BE2C (cell line): ENCODE results near the gene STXBP5L.
"Not testable (repeated sequence)": the region's sequence is repeated elsewhere in the genome, so short reads cannot be mapped to it uniquely, and the experiment has no call there.

Experiments used
- DNase-seq: peaks from one replicate; pipeline ENCODE4 v3.0.0-alpha.2; 2020
- H3K27me3 ChIP-seq: fragments of 250-450 bp; sonication (Bioruptor Pico); 2 replicates; pipeline ENCODE4 v1.5.1; 2020; ENCODE audit warnings: mild to moderate bottlenecking
- H3K36me3 ChIP-seq: fragments of 250-450 bp; sonication (Bioruptor Pico); 2 replicates; pipeline ENCODE4 v1.5.1; 2020; ENCODE audit warnings: mild to moderate bottlenecking
- H3K4me1 ChIP-seq: fragments of 250-450 bp; sonication (Bioruptor Pico); 2 replicates; pipeline ENCODE4 v1.5.1; 2020
- H3K4me3 ChIP-seq: 2 replicates; pipeline ENCODE4 v1.5.1; 2011; ENCODE audit warnings: low read depth, low read length
- H3K9me3 ChIP-seq: fragments of 250-450 bp; sonication (Bioruptor Pico); 2 replicates; pipeline ENCODE4 v1.5.1; 2020
- TF ChIP-seq, protein P1 (sequence below): IDR thresholded peaks from 2 replicates; pipeline ENCODE4 v1.5.1; 2012; ENCODE audit warnings: mild to moderate bottlenecking, low read depth, low read length

The STXBP5L gene

DNA sequence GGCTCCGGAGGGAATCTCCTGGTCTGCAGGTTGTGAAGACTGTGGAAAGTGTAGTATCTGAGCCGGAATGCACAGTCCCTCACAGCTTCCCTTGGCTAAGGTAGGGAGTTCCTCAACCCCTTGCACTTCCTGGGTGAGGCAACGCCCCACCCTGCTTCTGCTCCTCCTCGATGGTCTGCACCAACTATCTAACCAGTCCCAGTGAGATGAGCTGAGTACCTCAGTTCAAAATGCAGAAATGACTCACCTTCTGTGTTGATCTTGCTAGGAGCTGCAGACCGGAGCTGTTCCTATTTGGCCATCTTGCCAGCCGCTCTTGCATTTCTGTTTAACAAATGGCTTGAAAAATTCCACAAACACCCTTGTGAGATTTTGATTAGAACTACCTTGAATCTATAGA, 156.1 kb downstream of the STXBP5L start:
- no peaks in the 10 kb centered on the region for H3K36me3 ChIP-seq
- TF ChIP-seq, protein P1, sequence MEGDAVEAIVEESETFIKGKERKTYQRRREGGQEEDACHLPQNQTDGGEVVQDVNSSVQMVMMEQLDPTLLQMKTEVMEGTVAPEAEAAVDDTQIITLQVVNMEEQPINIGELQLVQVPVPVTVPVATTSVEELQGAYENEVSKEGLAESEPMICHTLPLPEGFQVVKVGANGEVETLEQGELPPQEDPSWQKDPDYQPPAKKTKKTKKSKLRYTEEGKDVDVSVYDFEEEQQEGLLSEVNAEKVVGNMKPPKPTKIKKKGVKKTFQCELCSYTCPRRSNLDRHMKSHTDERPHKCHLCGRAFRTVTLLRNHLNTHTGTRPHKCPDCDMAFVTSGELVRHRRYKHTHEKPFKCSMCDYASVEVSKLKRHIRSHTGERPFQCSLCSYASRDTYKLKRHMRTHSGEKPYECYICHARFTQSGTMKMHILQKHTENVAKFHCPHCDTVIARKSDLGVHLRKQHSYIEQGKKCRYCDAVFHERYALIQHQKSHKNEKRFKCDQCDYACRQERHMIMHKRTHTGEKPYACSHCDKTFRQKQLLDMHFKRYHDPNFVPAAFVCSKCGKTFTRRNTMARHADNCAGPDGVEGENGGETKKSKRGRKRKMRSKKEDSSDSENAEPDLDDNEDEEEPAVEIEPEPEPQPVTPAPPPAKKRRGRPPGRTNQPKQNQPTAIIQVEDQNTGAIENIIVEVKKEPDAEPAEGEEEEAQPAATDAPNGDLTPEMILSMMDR: no peak
- no peaks in the 10 kb centered on the region for H3K4me1 ChIP-seq
- H3K4me3 ChIP-seq: no peak overlapping the region
- no peak for DNase-seq
- H3K9me3 ChIP-seq: no peaks in the 10 kb centered on the region
- peaks cover 4% of the 10 kb centered on the region; the same call in 1 of the 2 replicates for H3K27me3 ChIP-seq

DNA sequence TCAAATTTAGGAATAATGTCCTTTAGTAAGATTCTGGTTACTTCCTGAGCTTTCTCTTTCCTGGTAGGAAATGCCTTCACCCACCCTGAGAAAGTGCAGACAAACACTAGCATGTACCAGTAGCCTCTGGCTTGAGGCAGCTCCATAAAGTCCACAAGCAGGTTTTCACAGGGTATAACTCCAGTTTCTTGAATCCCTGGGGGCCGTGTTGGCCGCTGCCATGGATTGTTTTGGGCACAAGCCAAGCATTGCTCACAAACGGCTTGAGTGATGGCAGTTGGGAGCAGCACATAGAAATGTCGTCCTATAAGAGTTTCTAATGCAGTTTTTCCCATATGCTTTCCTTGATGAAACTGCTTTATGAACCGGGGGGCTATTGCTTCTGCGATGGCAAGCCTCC, 164.1 kb downstream of the STXBP5L start:
- Histone ChIP-seq H3K9me3 (no peaks in the 10 kb centered on the region), H3K4me1 (no peaks in the 10 kb centered on the region), H3K27me3 (peaks cover 11% of the 10 kb centered on the region; the same call in 1 of the 2 replicates), H3K4me3 (no peak overlapping the region), H3K36me3 (no peaks in the 10 kb centered on the region)
- DNase-seq: peak; percentile 23
- TF ChIP-seq, protein P1: no peak

DNA sequence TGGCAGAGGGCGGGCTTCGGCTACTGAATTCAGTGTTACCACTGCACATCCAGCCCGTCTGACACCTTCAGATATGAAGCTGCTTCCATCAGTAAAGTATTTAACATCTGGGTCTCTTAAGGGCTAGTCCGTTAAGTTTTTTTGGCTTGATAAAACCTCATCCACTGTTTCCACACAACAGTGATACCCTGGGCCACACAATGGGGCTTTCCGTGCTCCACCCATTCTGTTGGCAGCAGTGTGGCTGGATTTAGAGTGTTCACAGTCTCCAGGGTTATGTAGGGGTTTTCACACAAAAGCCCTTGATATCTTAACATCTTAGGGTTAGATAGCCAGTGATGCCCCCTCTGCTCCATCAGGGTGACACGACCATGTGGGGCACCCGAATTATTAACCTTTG, 165.0 kb downstream of the STXBP5L start:
- peaks cover 11% of the 10 kb centered on the region; the same call in 1 of the 2 replicates for H3K27me3 ChIP-seq
- H3K4me3 ChIP-seq: no peak overlapping the region
- DNase-seq: no peak
- no peaks in the 10 kb centered on the region for H3K4me1 ChIP-seq
- TF ChIP-seq, protein P1: no peak
- H3K36me3 ChIP-seq: no peaks in the 10 kb centered on the region
- H3K9me3 ChIP-seq: no peaks in the 10 kb centered on the region

DNA sequence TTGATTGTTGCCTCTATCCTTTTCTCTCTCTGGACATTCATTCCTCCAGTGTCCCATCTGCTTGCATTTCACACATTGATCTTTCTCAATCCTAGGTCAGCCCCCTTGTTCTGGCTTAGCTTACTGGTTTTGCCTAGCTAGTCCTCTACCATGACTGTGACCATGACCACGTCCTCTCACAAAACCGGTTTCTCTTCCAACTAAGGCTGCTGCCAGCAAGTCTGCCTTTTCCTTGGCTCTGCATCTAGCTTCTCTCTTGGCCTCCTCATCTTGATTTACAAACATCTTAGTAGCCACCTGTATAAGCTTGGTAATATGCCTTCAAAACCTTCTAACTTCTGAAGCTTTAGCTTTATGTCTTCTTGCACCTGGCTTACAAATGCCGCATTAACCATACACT, 167.2 kb downstream of the STXBP5L start:
- Histone ChIP-seq H3K9me3 (no peaks in the 10 kb centered on the region), H3K4me3 (no peak overlapping the region), H3K36me3 (no peaks in the 10 kb centered on the region), H3K4me1 (no peaks in the 10 kb centered on the region), H3K27me3 (no peaks in the 10 kb centered on the region)
- TF ChIP-seq, protein P1: no peak
- DNase-seq: no peak

DNA sequence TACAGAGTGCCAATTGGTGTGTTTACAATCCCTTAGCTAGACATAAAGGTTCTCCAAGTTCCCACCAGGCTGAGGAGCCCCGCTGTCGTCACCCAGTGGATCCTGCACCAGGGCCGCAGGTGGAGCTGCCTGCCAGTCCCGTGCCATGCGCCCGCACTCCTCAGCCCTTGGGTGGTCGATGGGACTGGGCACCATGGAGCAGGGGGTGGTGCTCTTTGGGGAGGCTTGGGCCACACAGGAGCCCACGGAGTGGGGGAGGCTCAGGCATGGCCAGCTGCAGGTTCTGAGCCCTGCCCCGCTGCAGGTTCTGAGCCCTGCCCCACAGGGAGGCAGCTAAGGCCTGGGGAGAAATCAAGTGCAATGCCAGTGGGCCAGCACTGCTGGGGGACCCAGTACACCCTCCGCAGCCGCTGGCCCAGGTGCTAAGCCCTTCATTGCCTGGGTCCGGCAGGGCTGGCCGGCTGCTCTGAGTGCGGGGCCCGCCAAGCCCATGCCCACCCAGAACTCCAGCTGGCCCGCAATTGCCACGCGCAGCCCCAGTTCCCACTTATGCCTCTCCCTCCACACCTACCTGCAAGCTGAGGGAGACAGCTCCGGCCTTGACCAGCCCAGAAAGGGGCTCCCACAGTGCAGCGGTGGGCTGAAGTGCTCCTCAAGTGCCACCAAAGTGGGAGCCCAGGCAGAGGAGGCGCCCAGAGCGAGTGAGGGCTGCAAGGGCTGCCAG, 170.5 kb downstream of the STXBP5L start:
- not testable (repeated sequence) for H3K4me3 ChIP-seq

DNA sequence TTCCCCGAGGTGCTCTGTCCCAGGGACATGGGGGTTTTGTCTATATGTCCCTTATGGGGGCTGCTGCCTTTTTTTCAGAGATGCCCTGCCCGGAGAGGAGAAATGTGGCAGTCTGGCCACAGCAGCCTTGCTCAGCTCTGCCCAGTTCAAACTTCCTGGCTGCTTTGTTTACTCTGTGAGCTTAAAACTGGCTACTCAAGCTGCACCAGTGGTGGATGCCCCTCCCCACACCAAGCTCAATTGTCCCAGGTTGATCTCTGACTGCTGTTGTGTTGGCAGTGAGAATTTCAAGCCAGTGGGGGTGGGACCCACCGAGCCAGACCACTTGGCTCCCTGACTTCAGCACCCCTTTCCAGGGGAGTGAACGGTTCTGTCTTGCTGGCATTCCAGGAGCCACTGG, 188.9 kb downstream of the STXBP5L start:
- Histone ChIP-seq H3K4me3 (no peak overlapping the region), H3K27me3 (no peaks in the 10 kb centered on the region), H3K4me1 (no peaks in the 10 kb centered on the region), H3K36me3 (no peaks in the 10 kb centered on the region), H3K9me3 (no peaks in the 10 kb centered on the region)
- no peak for DNase-seq
- TF ChIP-seq, protein P1: no peak

More for the DNA sequence above, 170.5 kb downstream of the STXBP5L start:
- not testable (repeated sequence) for H3K9me3 ChIP-seq, H3K4me1 ChIP-seq, DNase-seq, H3K36me3 ChIP-seq, H3K27me3 ChIP-seq

DNA sequence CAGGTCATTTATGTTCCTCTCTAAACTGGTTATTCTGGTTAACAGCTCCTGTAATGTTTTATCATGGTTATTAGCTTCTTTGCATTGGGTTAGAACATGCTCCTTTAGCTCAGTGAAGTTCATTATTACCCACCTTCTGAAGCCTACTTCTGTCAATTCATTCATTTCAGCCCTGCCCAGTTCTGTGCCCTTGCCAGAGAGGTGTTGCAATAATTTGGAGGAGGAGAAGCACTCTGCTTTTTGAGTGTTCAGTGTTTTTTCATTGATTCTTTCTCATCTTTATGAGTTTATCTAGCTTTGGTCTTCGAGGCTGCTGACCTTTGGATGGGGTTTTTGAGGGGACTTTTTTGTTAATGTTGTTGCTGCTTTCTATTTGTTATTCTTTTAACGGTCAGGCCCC, 203.1 kb downstream of the STXBP5L start:
- H3K27me3 ChIP-seq: not testable (repeated sequence)

More for the DNA sequence above, 203.1 kb downstream of the STXBP5L start:
- not testable (repeated sequence) for H3K4me1 ChIP-seq, H3K9me3 ChIP-seq, H3K36me3 ChIP-seq, DNase-seq, H3K4me3 ChIP-seq
